Kidney (tissue), 14 donors: ENCODE data around the gene MAP7. TPM values are rescaled to one million over a fixed set of nuclear protein-coding genes. Genes with fewer than 3 reads are reported as not detected.

Source experiments
- DNase-seq, 5 donors: peaks; one replicate each; pipeline ENCODE4 v3.0.0-alpha.2; 2013 to 2020
- FAIRE-seq: peaks from 2 replicates; lab custom pipeline; 2012; peaks lifted over from hg19 to GRCh38; lab: Jason Lieb, UNC
- H3K27ac ChIP-seq, 2 donors: one replicate each; pipeline ENCODE4 v1.7.0; 2013; ENCODE audit warnings: low read depth in 2 of 2, low read length in 2 of 2, inconsistent platforms in 1 of 2
- H3K27me3 ChIP-seq: one replicate; pipeline ENCODE4 v1.7.1; 2013; ENCODE audit warnings: low read length, inconsistent platforms; ENCODE audit not compliant: control insufficient read depth, insufficient read depth
- H3K36me3 ChIP-seq, 3 donors: one replicate each; pipeline versions ENCODE4 v1.7.0 to v1.7.1; 2013; ENCODE audit warnings: low read length in 3 of 3, control low read depth in 1 of 3, inconsistent platforms in 1 of 3; ENCODE audit not compliant: insufficient read depth in 3 of 3, control insufficient read depth in 2 of 3
- H3K4me1 ChIP-seq, 3 donors: one replicate each; pipeline versions ENCODE4 v1.7.0 to v1.7.1; 2013; ENCODE audit warnings: low read length in 3 of 3, inconsistent platforms in 1 of 3, low read depth in 1 of 3; ENCODE audit not compliant: control insufficient read depth in 2 of 3, insufficient read depth in 2 of 3
- H3K4me3 ChIP-seq, 3 donors: one replicate each; pipeline versions ENCODE4 v1.7.0 to v1.8.1; 2013; ENCODE audit warnings: low read length in 3 of 3, control low read depth in 1 of 3, inconsistent platforms in 1 of 3
- H3K9ac ChIP-seq, 3 donors: one replicate each; pipeline versions ENCODE4 v1.7.0 to v1.7.1; 2013; ENCODE audit warnings: low read length in 3 of 3, control low read depth in 1 of 3, inconsistent platforms in 1 of 3
- H3K9me3 ChIP-seq, 3 donors: one replicate each; pipeline versions ENCODE4 v1.7.0 to v1.7.1; 2013; ENCODE audit warnings: low read length in 3 of 3, control low read depth in 1 of 3, inconsistent platforms in 1 of 3; ENCODE audit not compliant: control insufficient read depth in 2 of 3, insufficient read depth in 1 of 3
- intact Hi-C: fragments of 100-400 bp; cut with DNase I; formaldehyde crosslinking; loops from one replicate; pipeline ENCODE4 v1.11.1; 2022
- polyA plus RNA-seq: library from polyadenylated mRNA; stranded (reverse); fragments of 350-450 nt; fragmentation: Illumina TruSeq; extraction: RNeasy Lipid Tissue Mini Kit (QIAGEN cat#74804); gene quantifications from one replicate; pipeline ENCODE4 v1.2.3, GENCODE V29; 2014; ENCODE audit warnings: low read depth, low replicate concordance; ENCODE audit not compliant: insufficient read depth
- total RNA-seq: library from RNA; stranded (reverse); fragmentation: NEBNext Ultra II Directional; extraction: Animal tissue kit (Norgen Biotek cat#: 25700); gene quantifications from one replicate; pipeline ENCODE4 v1.2.1, GENCODE V29; 2021
- TF ChIP-seq, protein P1 (sequence below): IDR thresholded peaks from 3 replicates; pipeline ENCODE4 v1.5.1; 2012; ENCODE audit warnings: mild to moderate bottlenecking, moderate library complexity, borderline replicate concordance; ENCODE audit not compliant: insufficient read depth; ENCODE audit errors: extremely low read depth
- donor health status: control.
- donor health status: control.
- donor health status: control.
- donor health status: control.
- donor health status: control.
- donor health status: DM: yes; HTN: yes; CAD: no.
- donor health status: Normal renal cell carcinoma (clear cell type).

The MAP7 gene
- total and polyA plus RNA-seq, 2 donors from 2014 or later = 16.0 to 40.0 TPM

DNA sequence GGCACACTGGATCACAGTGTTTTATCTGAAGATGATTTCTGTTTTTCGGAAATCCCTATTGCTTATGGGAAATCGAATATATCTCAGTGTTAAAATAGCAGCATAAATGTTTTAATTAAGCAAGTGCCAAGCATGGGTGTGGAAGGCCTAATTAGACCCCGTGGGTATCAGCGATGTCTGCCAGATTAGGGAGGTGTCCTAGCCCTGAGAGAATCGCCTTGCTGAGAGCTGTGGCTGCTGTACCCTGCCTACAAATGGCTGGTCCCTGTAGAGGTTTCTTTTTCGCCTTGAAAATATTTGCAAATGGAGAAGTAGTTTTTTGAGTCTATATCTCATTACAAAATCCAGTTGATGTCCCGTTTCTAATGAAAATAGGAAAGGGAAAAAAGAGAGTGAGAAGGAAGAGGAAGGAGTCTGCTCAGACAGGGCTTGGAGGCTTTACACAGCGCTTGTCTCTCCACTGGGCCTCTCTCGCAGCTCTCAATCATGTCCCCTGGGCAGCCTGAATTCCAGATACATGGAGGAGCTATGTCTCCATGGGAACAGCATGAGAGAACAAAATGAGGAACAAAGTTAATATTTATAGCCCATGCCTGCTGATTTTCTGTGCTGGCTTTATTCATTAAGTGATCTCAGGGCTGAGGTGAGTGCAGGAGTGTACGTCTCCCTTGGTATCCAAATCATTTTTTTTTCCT is 225.4 kb downstream of the MAP7 start:
- intact Hi-C loops = no loop called here
- Histone ChIP-seq H3K36me3 (no peaks in the 10 kb centered on the region), H3K4me1 (peaks cover 0 to 7% (median 0%) of the 10 kb centered on the region in 3 donors), H3K4me3 (no peak overlapping the region), H3K9ac (no peak overlapping the region), H3K27ac (no peak overlapping the region), H3K9me3 (no peaks in the 10 kb centered on the region), H3K27me3 (no peaks in the 10 kb centered on the region)
- FAIRE-seq = no peak
- TF ChIP-seq, protein P1, sequence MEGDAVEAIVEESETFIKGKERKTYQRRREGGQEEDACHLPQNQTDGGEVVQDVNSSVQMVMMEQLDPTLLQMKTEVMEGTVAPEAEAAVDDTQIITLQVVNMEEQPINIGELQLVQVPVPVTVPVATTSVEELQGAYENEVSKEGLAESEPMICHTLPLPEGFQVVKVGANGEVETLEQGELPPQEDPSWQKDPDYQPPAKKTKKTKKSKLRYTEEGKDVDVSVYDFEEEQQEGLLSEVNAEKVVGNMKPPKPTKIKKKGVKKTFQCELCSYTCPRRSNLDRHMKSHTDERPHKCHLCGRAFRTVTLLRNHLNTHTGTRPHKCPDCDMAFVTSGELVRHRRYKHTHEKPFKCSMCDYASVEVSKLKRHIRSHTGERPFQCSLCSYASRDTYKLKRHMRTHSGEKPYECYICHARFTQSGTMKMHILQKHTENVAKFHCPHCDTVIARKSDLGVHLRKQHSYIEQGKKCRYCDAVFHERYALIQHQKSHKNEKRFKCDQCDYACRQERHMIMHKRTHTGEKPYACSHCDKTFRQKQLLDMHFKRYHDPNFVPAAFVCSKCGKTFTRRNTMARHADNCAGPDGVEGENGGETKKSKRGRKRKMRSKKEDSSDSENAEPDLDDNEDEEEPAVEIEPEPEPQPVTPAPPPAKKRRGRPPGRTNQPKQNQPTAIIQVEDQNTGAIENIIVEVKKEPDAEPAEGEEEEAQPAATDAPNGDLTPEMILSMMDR = no peak
- peak in 3 of 5 donors; percentile 14 to 66 (median 58) for DNase-seq

DNA sequence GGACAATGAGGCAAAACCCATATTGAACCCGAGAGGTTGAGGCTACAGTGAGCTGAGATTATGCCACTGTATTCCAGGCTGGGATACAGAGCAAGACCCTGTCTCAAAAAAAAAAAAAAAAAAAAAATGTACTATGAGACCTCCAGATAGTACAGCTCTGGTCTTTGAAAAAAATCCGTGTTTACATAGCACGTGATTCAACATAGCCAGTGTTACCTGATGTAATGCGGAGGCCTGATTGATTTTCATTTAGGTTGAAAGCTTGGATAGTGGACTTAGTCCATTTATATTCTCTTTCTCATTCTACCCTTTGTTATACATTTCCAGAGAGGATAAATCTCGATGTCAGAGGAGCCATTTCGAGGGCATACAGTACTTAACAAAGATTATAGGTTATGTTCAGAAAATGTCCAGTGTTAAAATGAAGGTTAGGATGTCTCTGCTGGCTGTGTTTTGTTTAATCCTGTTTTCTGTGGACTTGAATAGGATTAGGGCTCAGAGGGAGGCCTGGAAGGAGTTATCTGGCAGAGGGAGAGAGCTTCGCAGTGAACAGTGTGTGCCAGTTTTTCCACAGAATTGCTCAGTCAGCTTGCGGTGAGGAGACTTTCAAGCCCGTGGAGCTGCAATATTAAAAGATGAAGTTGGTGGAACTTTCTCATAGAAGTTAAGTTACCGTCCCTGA is 226.7 kb downstream of the MAP7 start:
- TF ChIP-seq, protein P1 = no peak
- DNase-seq (no peak), FAIRE-seq (no peak)
- Histone ChIP-seq H3K27ac (no peak overlapping the region), H3K36me3 (no peaks in the 10 kb centered on the region), H3K4me1 (peaks cover 0 to 7% (median 0%) of the 10 kb centered on the region in 3 donors), H3K9ac (no peak overlapping the region), H3K9me3 (no peaks in the 10 kb centered on the region), H3K27me3 (no peaks in the 10 kb centered on the region), H3K4me3 (no peak overlapping the region)
- intact Hi-C loops = no loop called here

- Histone ChIP-seq H3K4me1 (no peaks in the 10 kb centered on the region), H3K27me3 (no peaks in the 10 kb centered on the region), H3K27ac (no peak overlapping the region), H3K9ac (no peak overlapping the region), H3K36me3 (no peaks in the 10 kb centered on the region), H3K4me3 (no peak overlapping the region), H3K9me3 (no peaks in the 10 kb centered on the region)
- FAIRE-seq (no peak), DNase-seq (no peak)
- intact Hi-C loops = no loop called here
- TF ChIP-seq, protein P1 = no peak
These were observed 230.5 kb downstream of the MAP7 start for GRCh38 chr6:136319732-136320131.
